Stimulated activated CD8-positive, alpha-beta memory T cell treated with anti-CD3 and anti-CD28 coated beads, Interleukin-12 subunit alpha, Interleukin-12 subunit beta, amount 100 ng/mL, for 24 hours (primary cell): ENCODE results near the gene IL17C.
"Not testable (repeated sequence)": the region's sequence is repeated elsewhere in the genome, so short reads cannot be mapped to it uniquely, and the experiment has no call there.

Source experiments
- DNase-seq: peaks from one replicate; pipeline ENCODE4 v3.0.0-alpha.2; 2020; ENCODE audit errors: extremely low read depth

IL17C gene

GRCh38 chr16:88658714-88659113 lies 20.3 kb downstream of the IL17C start:
- DNase-seq = no peak

- no peak for DNase-seq
Measured at GRCh38 chr16:88659160-88659559, 20.8 kb downstream of the IL17C start.

GRCh38 chr16:88661468-88661867 lies 23.1 kb downstream of the IL17C start:
- DNase-seq = no peak

- DNase-seq = no peak
Measured at GRCh38 chr16:88662222-88662842, 24.0 kb downstream of the IL17C start.

- peak; percentile 87 for DNase-seq
Measured at GRCh38 chr16:88662843-88663606, 24.7 kb downstream of the IL17C start, which contains the start of gene MVD. TSS of gene MVD (minus strand) at chr16:88663091. CDS start at chr16:88663080, 11 bp downstream.

GRCh38 chr16:88665148-88665547 lies 26.8 kb downstream of the IL17C start:
- no peak for DNase-seq

- DNase-seq = no peak
Measured at GRCh38 chr16:88665570-88665969, 27.2 kb downstream of the IL17C start.

GRCh38 chr16:88667461-88667860 lies 29.1 kb downstream of the IL17C start:
- DNase-seq = no peak

GRCh38 chr16:88669493-88669892 lies 31.1 kb downstream of the IL17C start:
- DNase-seq = not testable (repeated sequence)

GRCh38 chr16:88669980-88670379 lies 31.6 kb downstream of the IL17C start:
- DNase-seq = no peak

- DNase-seq = no peak
Measured at GRCh38 chr16:88671806-88672205, 33.4 kb downstream of the IL17C start.

GRCh38 chr16:88672776-88673175 lies 34.4 kb downstream of the IL17C start:
- no peak for DNase-seq

GRCh38 chr16:88673716-88674379 lies 35.5 kb downstream of the IL17C start:
- DNase-seq = no peak

- no peak for DNase-seq
Measured at GRCh38 chr16:88676502-88677242, 38.3 kb downstream of the IL17C start.

GRCh38 chr16:88677721-88678120 lies 39.3 kb downstream of the IL17C start:
- DNase-seq = no peak

- DNase-seq = no peak
Measured at GRCh38 chr16:88678224-88678979, 40.0 kb downstream of the IL17C start.

GRCh38 chr16:88680554-88681083 lies 42.2 kb downstream of the IL17C start:
- DNase-seq = no peak

- DNase-seq = no peak
Measured at GRCh38 chr16:88681084-88681680, 42.8 kb downstream of the IL17C start.

GRCh38 chr16:88681709-88682451 lies 43.5 kb downstream of the IL17C start:
- DNase-seq = no peak

GRCh38 chr16:88684569-88685155 lies 46.3 kb downstream of the IL17C start:
- DNase-seq = no peak
